Measurements from ENCODE around the gene ZNF793.

Gene ZNF793

DNA sequence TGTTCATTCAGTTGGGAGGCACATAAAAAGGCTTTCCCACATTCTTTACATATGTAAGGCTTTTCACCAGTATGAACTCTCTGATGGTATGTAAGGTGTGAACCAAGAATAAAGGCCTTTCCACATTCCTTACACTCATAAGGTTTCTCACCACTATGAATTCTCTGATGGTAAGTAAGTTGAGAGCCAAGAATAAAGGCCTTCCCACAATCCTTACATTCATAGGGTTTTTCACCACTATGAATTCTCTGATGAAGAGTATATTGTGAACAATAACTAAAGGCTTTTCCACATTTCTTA lies 58.6 kb downstream of the ZNF793 start:
- DNase-seq (ENCODE audit: low read depth): no peak

GRCh38 chr19:37572203-37572602 lies 65.5 kb downstream of the ZNF793 start:
- no peak for DNase-seq (ENCODE audit: low read depth)

DNA sequence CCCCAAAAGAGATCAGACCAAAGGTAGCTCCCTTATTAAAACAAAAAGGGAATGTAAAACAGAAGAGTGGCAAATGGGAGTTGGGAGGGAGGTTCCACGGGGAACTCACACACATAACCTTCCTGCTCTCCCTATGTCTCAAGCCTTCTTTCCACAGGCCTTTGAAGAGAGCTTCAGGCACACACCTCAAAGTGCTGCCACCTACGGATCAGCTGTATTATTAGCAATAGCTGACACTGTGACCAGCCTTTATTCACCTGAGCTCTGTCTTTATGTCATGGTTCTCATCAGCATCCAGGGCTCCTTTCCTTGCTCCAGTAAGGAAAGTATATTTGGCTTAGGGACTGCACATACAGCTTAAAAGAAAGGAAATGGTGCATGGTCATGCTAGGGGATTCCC lies 76.6 kb downstream of the ZNF793 start:
- no peak for DNase-seq (ENCODE audit: low read depth)

Measured in HS-5 (cell line).